Activated T-cell treated with anti-CD3 and anti-CD28 coated beads for 48 hours (primary cell): Measurements from ENCODE around the gene DCAF16.

Experiments
- DNase-seq: peaks from one replicate; pipeline ENCODE4 v3.0.0-alpha.2; 2020; ENCODE audit warnings: low read depth

The DCAF16 gene

DNA sequence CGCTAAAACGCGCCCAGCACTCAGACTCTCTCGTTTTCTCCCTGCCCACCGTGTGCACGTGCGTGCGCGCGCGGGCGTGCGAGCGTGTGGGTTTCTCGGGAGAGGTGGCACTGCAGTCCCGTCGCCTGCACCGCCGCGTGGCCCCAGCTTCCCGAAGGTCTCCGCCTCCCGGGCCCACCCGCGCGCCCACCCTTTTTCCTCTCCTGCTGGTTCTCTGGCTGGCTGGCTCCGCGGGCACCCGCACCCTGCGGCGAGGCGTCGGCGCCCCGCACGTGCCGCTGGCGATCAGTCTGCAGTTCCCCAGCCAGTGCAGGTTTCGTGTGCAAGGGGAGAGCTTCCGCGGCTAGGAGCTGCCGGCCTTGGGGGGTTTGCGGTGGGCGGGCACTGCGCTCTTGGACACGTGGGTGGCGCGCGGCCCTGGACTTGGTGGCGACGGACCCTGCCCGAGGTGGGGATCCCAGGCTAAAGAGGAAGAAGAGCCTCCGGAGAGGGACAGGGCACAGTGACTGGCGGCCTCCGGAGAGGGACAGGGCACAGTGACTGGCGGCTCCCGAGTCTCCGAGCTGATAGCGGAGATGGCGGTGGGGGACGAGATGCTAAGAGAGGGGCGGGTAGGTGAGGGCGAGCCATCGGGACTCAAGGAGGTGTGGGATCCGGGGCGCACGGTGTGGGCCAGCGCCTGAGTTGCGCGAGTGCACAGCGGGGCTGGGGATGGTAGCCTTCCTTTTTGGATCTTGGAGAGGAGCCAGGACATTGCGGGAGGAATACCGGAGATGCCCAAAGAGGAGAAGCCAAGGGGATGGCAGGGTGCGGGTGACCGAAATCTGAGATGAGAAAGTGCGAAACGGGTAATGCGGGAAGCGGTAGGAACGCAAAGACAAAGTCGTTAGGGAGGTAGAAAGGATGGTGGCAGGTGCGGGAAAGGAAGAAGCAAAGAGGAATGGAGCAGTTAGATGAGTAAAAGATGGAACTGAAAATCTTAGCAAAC, 29.0 kb downstream of the DCAF16 start, which contains the start of gene FAM184B:
Gene FAM184B, minus strand, starts transcription at position 322 of the 988 bp plus-strand sequence. CDS start 322 bp downstream, outside the sequence.
- DNase-seq, result no peak

DNA sequence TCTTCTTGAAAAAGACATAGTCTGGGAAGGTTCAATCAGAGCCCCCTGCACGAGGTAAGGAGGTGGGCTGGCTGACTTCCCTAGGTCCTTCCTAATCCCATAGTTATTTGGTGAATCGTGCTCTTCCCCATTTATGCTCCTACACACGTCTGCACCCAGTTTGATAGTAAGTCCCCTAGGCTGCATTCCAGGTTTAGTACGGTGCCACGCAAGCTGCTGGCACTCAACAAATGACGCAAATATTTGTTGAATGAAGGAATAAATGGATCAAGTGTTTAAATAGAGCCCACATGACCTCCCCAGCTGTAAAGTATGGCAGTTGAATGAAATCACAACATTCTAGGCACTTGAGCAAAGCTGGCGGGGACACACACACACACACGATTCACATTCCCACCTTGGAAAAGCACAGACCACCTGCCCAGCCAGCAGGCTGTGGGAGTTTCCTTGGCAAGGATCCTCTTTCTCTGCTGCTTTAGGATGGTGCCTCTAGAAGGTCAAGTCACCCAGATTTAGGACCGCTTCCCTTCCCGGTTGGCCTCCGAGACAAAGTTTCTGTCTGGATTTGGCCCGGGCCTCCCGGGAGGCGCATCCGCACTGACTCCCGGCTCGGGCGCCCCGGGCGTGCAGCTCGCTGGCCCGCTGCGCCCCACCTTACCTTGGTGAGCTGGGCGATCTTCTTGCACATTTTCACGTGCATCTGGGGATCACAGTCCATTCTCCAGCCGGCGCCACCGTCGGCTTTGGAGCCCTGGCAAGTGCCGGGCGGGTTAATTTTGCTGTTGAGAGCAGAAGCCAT, 29.9 kb downstream of the DCAF16 start:
- no peak for DNase-seq

DNA sequence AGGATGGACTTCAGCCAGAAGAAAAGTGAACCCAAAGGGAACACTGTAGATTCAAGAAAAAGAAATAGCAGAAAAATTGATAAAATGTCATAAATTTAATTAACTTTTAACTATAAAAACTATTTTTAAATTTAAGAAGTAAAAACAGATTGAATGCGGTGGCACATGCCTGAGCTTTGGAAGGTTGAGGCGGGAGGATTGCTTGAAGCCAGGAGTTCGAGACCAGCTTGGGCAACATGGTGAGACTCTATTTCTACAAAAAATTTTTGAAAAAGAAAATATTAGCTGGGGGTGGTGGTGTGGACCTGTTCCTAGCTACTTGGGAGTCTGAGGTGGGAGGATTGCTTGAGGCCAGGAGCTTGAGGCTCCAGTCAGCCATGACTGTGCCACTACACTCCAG, 32.1 kb downstream of the DCAF16 start:
- DNase-seq, result no peak

DNA sequence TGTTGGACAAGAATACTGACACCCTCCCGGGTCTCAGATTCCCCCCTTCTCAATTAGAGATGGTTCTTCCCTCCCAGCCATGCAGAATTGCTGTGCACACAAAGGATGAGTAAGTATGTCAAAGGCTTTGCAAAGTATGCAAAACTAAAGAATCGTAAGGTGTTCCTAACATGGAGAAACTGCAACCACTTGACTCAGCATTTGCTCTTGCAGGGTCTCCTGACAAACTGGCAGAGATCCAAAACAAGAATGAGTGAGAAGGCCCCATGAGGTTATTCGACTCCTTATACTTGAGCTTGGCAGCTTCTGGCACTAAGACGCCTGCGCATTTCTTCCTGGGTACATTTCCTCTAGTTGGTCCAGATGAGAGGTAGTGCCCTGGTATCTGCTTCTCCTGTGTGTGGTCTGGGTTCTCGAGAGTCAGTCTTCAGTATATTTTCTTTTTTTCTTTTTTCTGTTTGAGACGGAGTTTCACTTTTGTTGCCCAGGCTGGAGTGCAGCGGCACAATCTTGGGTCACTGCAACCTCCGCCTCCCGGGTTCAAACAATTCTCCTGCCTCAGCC, 37.3 kb downstream of the DCAF16 start:
- no peak for DNase-seq

DNA sequence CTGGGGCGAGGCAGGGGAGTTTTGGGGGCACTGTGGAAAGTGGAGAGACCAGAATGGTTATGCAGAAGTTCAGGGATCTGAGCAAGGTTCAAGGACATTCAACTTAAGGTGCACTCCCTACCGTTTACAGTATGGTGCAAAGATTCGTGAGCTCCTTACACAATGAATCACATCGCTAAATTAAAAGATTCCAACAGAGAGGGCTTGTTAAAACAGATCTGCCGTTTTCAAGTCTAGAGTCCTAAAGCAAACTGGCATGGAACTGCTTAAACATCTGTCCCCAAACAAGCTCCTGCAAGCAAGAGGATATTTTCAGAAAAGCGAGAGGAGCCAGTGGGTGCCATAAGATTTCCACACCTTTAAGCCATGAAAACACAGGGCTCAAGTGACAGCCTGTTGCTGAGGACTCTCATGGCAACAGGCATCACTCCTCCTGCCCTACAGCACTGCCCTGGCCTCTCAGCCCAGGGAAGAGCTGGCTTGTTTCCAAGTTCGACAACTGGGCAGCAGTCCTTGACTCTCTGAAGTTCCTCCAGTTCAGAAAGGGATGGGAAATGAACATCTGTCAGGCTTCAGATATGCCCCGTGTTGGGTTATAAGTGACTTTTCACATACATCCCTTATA, 39.2 kb downstream of the DCAF16 start:
- DNase-seq, result no peak

DNA sequence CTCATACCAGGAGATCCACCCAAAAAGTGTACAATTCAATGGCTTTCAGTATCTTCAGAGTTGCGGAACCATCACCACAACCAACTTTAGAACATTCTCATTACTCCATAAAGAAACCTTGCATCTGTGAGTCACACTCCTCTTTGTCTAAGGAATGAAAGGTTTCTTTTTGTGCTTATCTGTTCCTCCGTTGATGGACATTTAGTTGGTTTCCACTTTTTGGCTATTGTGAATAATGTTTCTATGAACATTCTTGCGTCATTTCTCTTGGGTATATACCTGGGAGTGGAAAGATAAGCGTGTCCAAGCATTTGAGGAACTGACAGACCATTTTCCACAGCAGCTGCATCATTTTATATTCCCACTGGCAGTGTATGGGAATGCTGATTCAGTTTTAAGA, 39.7 kb downstream of the DCAF16 start:
- DNase-seq, result no peak

DNA sequence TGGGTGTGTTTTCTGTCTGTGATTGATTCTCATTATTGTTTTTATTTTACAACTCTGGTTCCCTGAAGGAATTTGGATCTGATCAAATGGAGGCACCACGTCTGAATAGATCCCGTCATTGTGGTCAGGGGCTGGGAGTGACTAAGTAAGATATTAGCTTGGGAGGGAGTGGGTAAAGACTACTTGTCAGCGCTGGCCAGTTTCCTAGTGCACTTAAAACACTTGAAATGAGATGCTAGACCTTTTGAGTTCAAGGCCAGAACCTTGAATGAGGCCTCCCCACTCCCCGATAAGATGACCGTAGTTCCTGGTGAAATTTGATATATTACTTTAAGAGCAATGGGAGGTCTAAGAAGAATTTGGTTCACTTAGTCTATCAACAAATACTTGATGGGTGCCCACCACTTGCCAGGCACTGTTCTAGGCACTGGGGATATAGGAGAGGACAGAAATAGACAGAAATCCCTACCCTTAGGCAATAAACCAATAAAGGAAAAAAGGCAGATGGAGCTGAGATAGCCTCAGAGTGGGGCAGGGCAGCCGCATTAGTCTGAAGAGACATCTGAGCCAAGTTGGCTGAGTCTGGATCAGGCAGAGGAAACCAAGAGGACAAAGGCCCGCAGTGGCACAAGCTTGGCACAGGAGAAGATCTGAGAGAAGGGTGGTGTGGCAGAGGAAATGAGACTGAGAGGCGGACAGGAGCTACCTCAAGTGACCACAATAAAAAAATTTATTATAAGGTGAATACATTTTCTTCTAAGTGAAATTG, 41.0 kb downstream of the DCAF16 start:
- no peak for DNase-seq

DNA sequence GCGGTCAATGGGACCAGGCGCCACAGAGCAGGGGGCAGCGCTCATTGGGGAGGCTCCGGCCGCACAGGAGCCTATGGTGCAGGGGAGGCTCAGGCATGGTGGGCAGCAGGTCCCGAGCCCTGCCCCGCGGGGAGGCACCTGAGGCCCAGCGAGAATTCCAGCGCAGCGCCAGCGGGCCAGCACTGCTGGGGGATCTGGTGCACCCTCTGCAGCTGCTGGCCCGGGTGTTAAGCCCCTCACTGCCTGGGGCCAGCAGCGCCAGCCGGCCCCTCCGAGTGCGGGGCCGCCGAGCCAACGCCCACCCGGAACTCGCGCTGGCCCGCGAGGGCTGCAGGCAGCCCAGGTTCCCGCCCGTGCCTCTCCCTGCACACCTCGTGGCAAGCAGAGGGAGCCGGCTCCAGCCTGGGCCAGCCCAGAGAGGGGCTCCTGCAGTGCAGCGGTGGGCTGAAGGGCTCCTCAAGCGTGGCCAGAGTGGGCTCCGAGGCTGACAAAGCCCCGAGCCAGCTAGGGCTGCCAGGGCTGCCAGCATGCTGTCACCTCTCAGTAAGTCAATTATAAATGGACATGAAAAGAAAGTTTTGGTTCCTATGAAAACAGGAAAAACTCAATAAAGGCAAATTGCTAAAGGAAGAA, 43.6 kb downstream of the DCAF16 start:
- no peak for DNase-seq

DNA sequence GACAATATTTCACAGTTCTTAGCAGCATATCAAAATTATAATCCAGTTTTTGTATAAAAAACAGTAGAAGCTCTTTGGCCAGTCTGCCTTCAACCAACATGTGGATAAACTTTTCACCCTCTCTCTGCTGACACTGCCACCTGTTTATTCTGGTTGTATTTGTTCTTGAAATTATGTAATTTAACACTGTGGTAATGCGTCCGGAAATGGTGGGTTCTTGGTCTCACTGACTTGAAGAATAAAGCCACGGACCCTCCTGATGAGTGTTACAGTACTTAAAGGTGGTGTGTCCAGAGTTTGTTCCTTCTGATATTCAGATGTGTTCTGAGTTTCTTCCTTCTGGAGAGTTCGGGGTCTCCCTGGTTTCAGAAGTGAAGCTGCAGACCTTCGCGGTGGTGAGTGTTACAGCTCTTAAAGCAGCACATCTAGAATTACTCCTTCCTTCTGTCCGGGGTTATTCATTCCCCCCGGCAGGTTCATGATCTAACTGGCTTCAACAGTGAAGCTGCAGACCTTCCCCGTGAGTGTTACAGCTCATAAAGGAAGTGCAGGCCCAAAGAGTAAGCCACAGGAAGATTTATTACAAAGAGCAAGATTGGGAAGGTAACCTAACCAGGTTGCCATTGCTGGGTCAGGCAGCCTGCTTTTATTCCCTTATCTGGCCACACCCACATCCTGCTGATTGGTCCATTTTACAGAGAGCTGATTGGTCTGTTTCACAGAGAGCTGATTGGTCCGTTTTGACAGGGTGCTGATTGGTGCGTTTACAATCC, 44.9 kb downstream of the DCAF16 start:
- DNase-seq, result no peak

DNA sequence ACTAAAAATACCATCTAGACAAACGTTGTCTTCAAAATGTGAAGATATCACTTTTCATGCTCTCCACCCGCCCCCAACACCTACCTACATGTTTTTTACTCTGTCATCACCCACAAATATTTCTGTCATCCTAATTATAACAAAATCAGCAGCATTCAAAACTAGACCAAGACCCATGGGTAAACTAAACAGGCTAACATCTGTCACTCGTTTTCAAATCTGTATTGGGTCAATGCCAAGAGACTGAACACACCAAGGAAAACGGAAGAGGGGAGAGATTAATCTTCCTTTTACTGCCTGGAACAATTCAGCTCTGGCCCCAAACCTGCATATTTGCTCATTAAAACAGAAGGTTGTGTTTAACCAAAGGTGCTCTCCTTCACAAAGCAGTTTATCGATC, 46.6 kb downstream of the DCAF16 start:
- DNase-seq, result no peak

DNA sequence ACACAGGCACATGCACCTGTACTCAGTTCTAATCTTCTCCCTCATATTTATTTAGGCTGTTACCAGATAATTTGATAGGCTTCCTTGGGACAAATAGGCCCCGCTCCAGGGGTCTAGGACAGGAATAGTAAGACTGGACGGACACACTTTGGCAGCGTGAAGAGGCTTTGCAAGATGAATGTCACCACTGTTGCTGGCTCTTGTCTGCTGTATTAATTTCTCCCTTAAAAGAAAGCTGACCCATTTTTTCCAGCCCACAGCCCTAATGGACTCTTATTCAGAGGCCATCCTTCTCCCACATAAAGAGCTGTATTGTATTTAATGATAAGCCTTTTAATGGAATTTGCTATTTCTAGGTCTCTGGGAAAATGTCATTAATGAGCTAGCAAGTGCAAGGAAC, 47.1 kb downstream of the DCAF16 start:
- DNase-seq, result no peak

DNA sequence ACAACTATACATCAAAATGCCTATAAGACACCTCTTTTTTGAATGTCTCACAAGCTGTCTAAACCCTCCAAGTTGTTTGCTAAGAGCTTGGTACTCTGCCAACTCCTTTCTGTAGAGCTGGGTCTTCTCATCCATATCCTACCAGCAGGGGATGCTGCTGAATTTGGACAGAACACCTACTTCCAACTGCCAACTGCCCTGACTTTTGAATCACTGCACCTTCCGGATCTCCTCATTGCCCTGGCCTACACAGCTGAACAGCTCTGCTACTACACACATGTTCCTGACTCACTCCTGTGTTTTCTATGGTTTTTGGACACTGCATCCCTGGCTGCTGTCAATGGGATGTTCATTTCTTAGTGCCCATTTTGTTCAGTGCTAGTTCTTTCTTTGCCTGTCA, 47.8 kb downstream of the DCAF16 start:
- no peak for DNase-seq

DNA sequence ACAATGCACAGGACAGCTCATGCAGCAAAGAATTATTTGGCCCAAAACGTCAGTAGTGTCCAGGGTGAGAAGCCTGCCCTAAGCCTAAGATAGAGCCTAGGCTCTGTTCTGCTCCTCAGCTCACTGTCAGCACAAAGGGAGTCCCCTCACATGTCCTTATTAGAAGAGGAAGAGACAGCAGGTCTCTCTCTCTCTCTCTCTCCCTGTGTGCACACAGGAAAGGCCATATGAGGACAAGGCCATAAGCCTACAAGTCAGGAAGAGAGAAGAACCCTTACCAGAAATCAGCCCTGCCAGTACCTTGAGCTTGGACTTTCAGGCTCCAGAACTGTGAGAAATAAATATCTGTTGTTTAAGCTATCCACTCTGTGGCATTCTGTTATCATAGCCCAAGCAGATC, 49.5 kb downstream of the DCAF16 start:
- DNase-seq, result no peak

DNA sequence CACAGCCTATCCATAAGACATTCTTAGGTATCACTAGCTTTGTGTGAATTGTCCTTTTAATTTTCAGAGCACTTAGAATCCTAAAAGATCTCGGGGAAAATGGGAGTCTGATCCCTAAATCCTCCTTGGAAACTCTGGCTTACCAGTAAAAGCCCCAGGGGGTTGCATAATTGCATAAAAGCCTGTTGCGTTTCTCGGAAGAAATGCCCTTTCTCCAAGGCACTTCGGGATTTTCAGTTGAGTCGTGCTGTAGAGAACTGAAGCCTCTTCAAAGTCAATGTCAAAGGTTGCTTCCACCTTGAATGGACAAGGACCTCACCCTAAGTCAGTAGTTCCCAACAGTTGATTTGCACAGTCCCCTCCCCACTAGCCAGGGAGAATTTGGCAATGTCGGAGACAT, 49.9 kb downstream of the DCAF16 start:
- DNase-seq, result no peak

DNA sequence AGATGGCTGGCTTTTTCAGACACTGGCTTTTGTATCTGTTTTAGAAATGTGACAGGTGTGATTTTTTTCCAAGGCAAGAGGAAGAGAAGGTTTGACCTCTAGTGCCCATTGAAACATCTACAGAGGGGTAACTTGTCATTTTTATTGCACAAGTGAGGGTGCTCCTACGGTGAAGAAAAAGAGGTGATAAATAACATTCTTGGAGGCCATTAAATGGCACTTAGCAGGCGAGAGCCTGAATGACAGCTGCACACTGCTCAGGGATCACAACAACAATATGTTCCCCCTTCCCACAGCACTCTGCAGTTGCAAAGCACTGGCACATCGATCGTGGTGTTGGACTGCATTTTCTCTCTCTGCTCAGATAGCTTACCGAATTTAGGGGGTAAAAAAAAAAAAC, 52.1 kb downstream of the DCAF16 start:
- no peak for DNase-seq

DNA sequence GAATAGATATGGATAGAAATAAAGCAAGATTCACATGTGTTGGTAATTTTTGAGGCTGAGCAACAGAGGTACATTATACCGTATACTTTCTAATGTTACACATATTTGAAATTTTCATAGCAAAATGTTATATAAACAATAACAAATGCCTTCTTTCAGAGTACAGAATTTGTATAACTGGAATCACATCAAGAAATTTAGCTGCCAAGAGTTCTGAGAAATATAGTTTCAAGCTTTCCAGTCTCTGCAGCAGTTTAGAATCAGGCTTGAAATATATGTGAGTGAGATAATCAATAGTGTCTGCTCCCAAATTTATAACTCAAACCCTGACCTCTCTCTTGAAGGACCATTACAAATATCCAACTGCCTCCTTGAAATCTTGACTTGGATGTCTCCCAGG, 52.9 kb downstream of the DCAF16 start:
- DNase-seq, result no peak

DNA sequence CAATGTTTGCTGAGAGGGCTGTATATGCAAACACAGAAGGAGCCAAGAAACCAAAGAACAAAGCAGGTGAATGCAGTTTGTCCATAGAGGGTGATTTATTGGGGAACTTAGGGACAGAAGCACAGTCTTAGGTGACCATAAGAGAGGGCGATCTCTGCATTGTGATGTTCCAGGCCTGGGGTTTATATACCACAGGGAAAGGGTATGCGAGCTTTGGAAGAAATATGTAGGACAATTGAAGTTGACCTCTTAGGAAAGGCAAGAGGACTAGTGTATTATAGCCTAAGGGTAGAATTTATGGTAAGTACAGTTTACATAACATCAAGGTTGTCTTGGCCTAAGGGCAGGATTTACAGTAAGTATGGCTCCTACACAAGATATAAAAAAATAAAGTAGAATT, 56.9 kb downstream of the DCAF16 start:
- DNase-seq, result no peak
